Neural progenitor cell (in vitro differentiated cells): ENCODE data around the gene MDM2.

ENCODE experiments used
- CTCF ChIP-seq: fragments of 200-600 bp; sonication (generic); IDR thresholded peaks from 2 replicates; pipeline ENCODE4 v1.5.1; 2017; ENCODE audit warnings: antibody characterized with exemption, mild to moderate bottlenecking
- EZH2 ChIP-seq: fragments of 200-600 bp; sonication (generic); IDR thresholded peaks from 2 replicates; pipeline ENCODE4 v1.6.1; 2017; ENCODE audit warnings: antibody characterized with exemption, mild to moderate bottlenecking, moderate library complexity

GRCh38 chr12:68813242-68813593 lies 5.2 kb downstream of the MDM2 start:
- no peak for TF ChIP-seq CTCF
- TF ChIP-seq EZH2, result no peak
